Ascending aorta (tissue), 2 donors: ENCODE data around the gene ERAP2. TPM values are rescaled to one million over a fixed set of nuclear protein-coding genes. Genes with fewer than 3 reads are reported as not detected.

ENCODE experiments used
- DNase-seq, 2 donors: peaks; one replicate each; pipeline ENCODE4 v3.0.0-alpha.2; 2019; ENCODE audit warnings: low spot score in 2 of 2
- H3K27ac ChIP-seq, 2 donors: fragments of 200-600 bp; sonication (generic); one replicate each; pipeline ENCODE4 v1.5.1; 2016 to 2017; ENCODE audit warnings: mild to moderate bottlenecking in 1 of 2
- H3K27me3 ChIP-seq: fragments of 200-600 bp; sonication (generic); one replicate; pipeline ENCODE4 v1.5.1; 2017
- H3K36me3 ChIP-seq, 2 donors: fragments of 200-600 bp; sonication (generic); one replicate each; pipeline ENCODE4 v1.5.1; 2016
- H3K4me1 ChIP-seq, 2 donors: fragments of 200-600 bp; sonication (generic); one replicate each; pipeline ENCODE4 v1.5.1; 2016 to 2017; ENCODE audit warnings: mild to moderate bottlenecking in 1 of 2
- H3K4me3 ChIP-seq, 2 donors: fragments of 200-600 bp; sonication (generic); one replicate each; pipeline ENCODE4 v1.5.1; 2016 to 2017; ENCODE audit warnings: mild to moderate bottlenecking in 1 of 2
- H3K9me3 ChIP-seq, 2 donors: fragments of 200-600 bp; sonication (generic); one replicate each; pipeline ENCODE4 v1.5.1; 2016
- CTCF ChIP-seq, 3 experiments: fragments of 200-600 bp in 2 of 3; fragments of 450-650 bp in 1 of 3; sonication (generic) in 2 of 3; IDR thresholded peaks; one replicate each; pipeline ENCODE4 v1.5.1; 2016 to 2019; ENCODE audit warnings: antibody characterized with exemption in 3 of 3, mild to moderate bottlenecking in 1 of 3, moderate library complexity in 1 of 3
- intact Hi-C: fragments of 100-400 bp; cut with DNase I; formaldehyde crosslinking; loops from one replicate; pipeline ENCODE4 v1.15.1; 2023
- total RNA-seq: library from RNA; depleted of rRNA; stranded (reverse); fragments of >200 nt; gene quantifications from one replicate; pipeline ENCODE4 v1.1.0, GENCODE V29; 2016

ERAP2 gene
- total RNA-seq, 1 donor from 2014 or later = 20.6 TPM

GRCh38 chr5:96880444-96881164 lies 4.3 kb downstream of the ERAP2 start:
- Histone ChIP-seq H3K4me1 (no peaks in the 10 kb centered on the region), H3K27me3 (no peaks in the 10 kb centered on the region), H3K4me3 (no peak overlapping the region), H3K36me3 (no peaks in the 10 kb centered on the region), H3K9me3 (no peaks in the 10 kb centered on the region), H3K27ac (no peak overlapping the region)
- DNase-seq = no peak
- no peak for TF ChIP-seq CTCF (IDR thresholded peaks at IDR 0.05)
- intact Hi-C loops = no loop called here

GRCh38 chr5:96881511-96882115 lies 5.3 kb downstream of the ERAP2 start:
- no peaks in the 10 kb centered on the region for H3K36me3 ChIP-seq
- intact Hi-C loops = no loop called here
- no peak overlapping the region for H3K4me3 ChIP-seq
- no peak for TF ChIP-seq CTCF (IDR thresholded peaks at IDR 0.05)
- H3K27ac ChIP-seq = no peak overlapping the region
- DNase-seq = no peak
- H3K4me1 ChIP-seq = no peaks in the 10 kb centered on the region
- no peaks in the 10 kb centered on the region for H3K27me3 ChIP-seq
- no peaks in the 10 kb centered on the region for H3K9me3 ChIP-seq

- H3K27ac ChIP-seq = no peak overlapping the region
- TF ChIP-seq CTCF (IDR thresholded peaks at IDR 0.05) = no peak
- intact Hi-C loops = no loop called here
Observed at GRCh38 chr5:96883871-96884270, 7.6 kb downstream of the ERAP2 start.

GRCh38 chr5:96884995-96885394 lies 8.7 kb downstream of the ERAP2 start:
- Histone ChIP-seq H3K27me3 (no peaks in the 10 kb centered on the region), H3K4me3 (no peak overlapping the region), H3K36me3 (peaks cover 0 to 3% of the 10 kb centered on the region in 2 donors), H3K4me1 (no peaks in the 10 kb centered on the region), H3K27ac (no peak overlapping the region), H3K9me3 (no peaks in the 10 kb centered on the region)
- intact Hi-C loops = no loop called here
- no peak for DNase-seq
- TF ChIP-seq CTCF (IDR thresholded peaks at IDR 0.05) = no peak

More at GRCh38 chr5:96883871-96884270, 7.6 kb downstream of the ERAP2 start:
- H3K9me3 ChIP-seq = no peaks in the 10 kb centered on the region
- no peaks in the 10 kb centered on the region for H3K36me3 ChIP-seq
- no peaks in the 10 kb centered on the region for H3K27me3 ChIP-seq
- no peaks in the 10 kb centered on the region for H3K4me1 ChIP-seq
- H3K4me3 ChIP-seq = no peak overlapping the region
- DNase-seq = no peak

- no peak for DNase-seq
- no peaks in the 10 kb centered on the region for H3K27me3 ChIP-seq
- no peaks in the 10 kb centered on the region for H3K9me3 ChIP-seq
- H3K36me3 ChIP-seq = peaks cover 0 to 3% of the 10 kb centered on the region in 2 donors
- no peaks in the 10 kb centered on the region for H3K4me1 ChIP-seq
- no peak overlapping the region for H3K27ac ChIP-seq
- no peak for TF ChIP-seq CTCF (IDR thresholded peaks at IDR 0.05)
- no peak overlapping the region for H3K4me3 ChIP-seq
- intact Hi-C loops = no loop called here
Observed at GRCh38 chr5:96885518-96886338, 9.4 kb downstream of the ERAP2 start.
